Fibroblast of lung (primary cell): Measurements from ENCODE around the gene FLNA. TPM values are rescaled to one million over a fixed set of nuclear protein-coding genes. Genes with fewer than 3 reads are reported as not detected.

Source experiments
- DNase-seq, 2 donors: peaks; one replicate each; pipeline versions ENCODE4 v3.0.0 to v3.0.0-alpha.2; 2010; ENCODE audit warnings: low read depth in 2 of 2
- H2AFZ ChIP-seq: 2 replicates; pipeline ENCODE4 v1.5.1; 2012; ENCODE audit warnings: low read length, control low read depth, inconsistent platforms
- H3K27ac ChIP-seq: 2 replicates; pipeline ENCODE4 v1.5.1; 2011; ENCODE audit warnings: low read length, control low read depth; ENCODE audit not compliant: insufficient read depth
- H3K27me3 ChIP-seq: 2 replicates; pipeline ENCODE4 v1.5.1; 2011; ENCODE audit warnings: mild to moderate bottlenecking, low read length; ENCODE audit not compliant: control insufficient read depth, insufficient read depth
- H3K36me3 ChIP-seq: 2 replicates; pipeline ENCODE4 v1.5.1; 2011; ENCODE audit warnings: low read length; ENCODE audit not compliant: control insufficient read depth, insufficient read depth
- H3K4me1 ChIP-seq: 2 replicates; pipeline ENCODE4 v1.5.1; 2011; ENCODE audit warnings: low read length; ENCODE audit not compliant: control insufficient read depth, insufficient read depth; ENCODE audit errors: extremely low read depth
- H3K4me2 ChIP-seq: 2 replicates; pipeline ENCODE4 v1.5.1; 2011; ENCODE audit warnings: low read length, control low read depth; ENCODE audit not compliant: insufficient read depth; ENCODE audit errors: extremely low read depth
- H3K4me3 ChIP-seq, 4 experiments: fragments of 200-600 bp in 1 of 4; sonication (generic) in 1 of 4; replicated peaks in 1 of 4; 2 replicates each; pipeline ENCODE4 v1.5.1; 2011 to 2016; ENCODE audit warnings: low read length in 4 of 4, low read depth in 3 of 4, mild to moderate bottlenecking in 3 of 4, control low read depth in 2 of 4, inconsistent platforms in 1 of 4, mixed read lengths in 1 of 4; ENCODE audit not compliant: insufficient read depth in 1 of 4; ENCODE audit errors: control extremely low read depth in 1 of 4
- H3K79me2 ChIP-seq: 2 replicates; pipeline ENCODE4 v1.5.1; 2012; ENCODE audit warnings: mild to moderate bottlenecking, low read length, inconsistent platforms; ENCODE audit not compliant: control insufficient read depth, insufficient read depth
- H3K9ac ChIP-seq: 2 replicates; pipeline ENCODE4 v1.5.1; 2011; ENCODE audit warnings: mild to moderate bottlenecking, low read length, control low read depth; ENCODE audit not compliant: insufficient read depth
- H3K9me3 ChIP-seq: 2 replicates; pipeline ENCODE4 v1.5.1; 2012; ENCODE audit warnings: low read depth, low read length; ENCODE audit not compliant: control insufficient read depth, insufficient read depth
- H4K20me1 ChIP-seq: 2 replicates; pipeline ENCODE4 v1.5.1; 2011; ENCODE audit warnings: low read length; ENCODE audit not compliant: control insufficient read depth, insufficient read depth; ENCODE audit errors: extremely low read depth
- CTCF ChIP-seq, 2 donors: IDR thresholded peaks in 1 of 2; conservative IDR thresholded peaks in 1 of 2; 1 replicate in 1 of 2; 2 replicates in 1 of 2; pipeline ENCODE4 v1.5.1; 2011 to 2012; ENCODE audit warnings: low read length in 2 of 2, control low read depth in 1 of 2, inconsistent platforms in 1 of 2, low read depth in 1 of 2, mild to moderate bottlenecking in 1 of 2
- EZH2 ChIP-seq: IDR thresholded peaks from 2 replicates; pipeline ENCODE4 v1.5.1; 2012; ENCODE audit warnings: low read length, control low read depth, mild to moderate bottlenecking; ENCODE audit errors: missing control alignments
- polyA plus RNA-seq, 2 donors: library from polyadenylated mRNA; depleted of rRNA in 1 of 2; stranded (reverse) in 1 of 2; unstranded in 1 of 2; fragments of >200 nt; gene quantifications; 2 replicates each; pipeline ENCODE4 v1.2.1, GENCODE V29; 2011 to 2012; ENCODE audit warnings: missing spikeins in 1 of 2
- total RNA-seq: library from RNA; depleted of rRNA; stranded (reverse); fragments of >200 nt; gene quantifications from 2 replicates; pipeline ENCODE4 v1.2.1, GENCODE V29; 2014

Gene FLNA
- total and polyA plus RNA-seq, 2 donors (not counting 1 experiment from before 2014, with no cell fraction given), result 799 to 2,728 TPM

GRCh38 chrX:154382483-154383069, 8.1 kb upstream of the FLNA start:
- no peaks in the 10 kb centered on the region for H4K20me1 ChIP-seq
- H2AFZ ChIP-seq, result no peak overlapping the region
- H3K9ac ChIP-seq, result no peak overlapping the region
- H3K4me2 ChIP-seq, result no peak overlapping the region
- H3K79me2 ChIP-seq, result peaks cover 18% of the 10 kb centered on the region
- no peak for DNase-seq
- H3K9me3 ChIP-seq, result no peaks in the 10 kb centered on the region
- no peak overlapping the region for H3K27ac ChIP-seq
- H3K4me1 ChIP-seq, result peaks cover 5% of the 10 kb centered on the region
- H3K4me3 ChIP-seq, result no peak overlapping the region
- no peak for TF ChIP-seq CTCF (conservative IDR thresholded peaks at IDR 0.05 in 1 of 2, IDR thresholded peaks at IDR 0.05 in 1 of 2; ENCODE audit: low read depth in 1 of 2, low read length in 2 of 2)
- TF ChIP-seq EZH2, result no peak
- peaks cover 3% of the 10 kb centered on the region for H3K36me3 ChIP-seq
- no peaks in the 10 kb centered on the region for H3K27me3 ChIP-seq

GRCh38 chrX:154381271-154381670, 6.8 kb upstream of the FLNA start:
- Histone ChIP-seq H3K4me2 (no peak overlapping the region), H3K9ac (no peak overlapping the region), H3K4me1 (peaks cover 5% of the 10 kb centered on the region), H4K20me1 (no peaks in the 10 kb centered on the region), H3K9me3 (no peaks in the 10 kb centered on the region), H3K4me3 (no peak overlapping the region), H3K27ac (no peak overlapping the region), H3K36me3 (peaks cover 3% of the 10 kb centered on the region), H3K27me3 (no peaks in the 10 kb centered on the region), H2AFZ (no peak overlapping the region), H3K79me2 (peaks cover 18% of the 10 kb centered on the region)
- no peak for DNase-seq
- TF ChIP-seq EZH2 (no peak), CTCF (conservative IDR thresholded peaks at IDR 0.05 in 1 of 2, IDR thresholded peaks at IDR 0.05 in 1 of 2; ENCODE audit: low read depth in 1 of 2, low read length in 2 of 2) (no peak)

GRCh38 chrX:154380787-154381186, 6.4 kb upstream of the FLNA start:
- H3K36me3 ChIP-seq, result peaks cover 3% of the 10 kb centered on the region
- peak overlapping the region; percentile 97 for H3K9ac ChIP-seq
- peak overlapping the region; percentile 73 to 84 (median 77) for H3K4me3 ChIP-seq
- H3K27ac ChIP-seq, result no peak overlapping the region
- peak overlapping the region; percentile 88 for H3K4me2 ChIP-seq
- no peaks in the 10 kb centered on the region for H3K27me3 ChIP-seq
- no peaks in the 10 kb centered on the region for H4K20me1 ChIP-seq
- H3K4me1 ChIP-seq, result peaks cover 5% of the 10 kb centered on the region
- no peak overlapping the region for H2AFZ ChIP-seq
- no peak for TF ChIP-seq EZH2
- no peak for TF ChIP-seq CTCF (conservative IDR thresholded peaks at IDR 0.05 in 1 of 2, IDR thresholded peaks at IDR 0.05 in 1 of 2; ENCODE audit: low read depth in 1 of 2, low read length in 2 of 2)
- DNase-seq, result no peak
- H3K79me2 ChIP-seq, result peaks cover 18% of the 10 kb centered on the region
- no peaks in the 10 kb centered on the region for H3K9me3 ChIP-seq
